ENCODE measurements around the gene ATXN7L1.

Gene ATXN7L1

GRCh38 chr7:105799006-105799405 lies 77.4 kb downstream of the ATXN7L1 start:
- Histone ChIP-seq H3K79me2 (ENCODE audit: low read length) (no peaks in the 10 kb centered on the region), H4K20me1 (ENCODE audit: insufficient read depth, low read length) (no peaks in the 10 kb centered on the region), H3K4me3 (ENCODE audit: low read length) (no peak overlapping the region), H3K9me3 (ENCODE audit: insufficient read depth, low read length) (no peaks in the 10 kb centered on the region), H3K27me3 (ENCODE audit: low read depth, low read length) (peaks cover 49% of the 10 kb centered on the region), H3K9ac (ENCODE audit: low read length) (no peak overlapping the region), H3K36me3 (replicated peaks; ENCODE audit: low read depth, low read length) (no peaks in the 10 kb centered on the region), H3K27ac (ENCODE audit: low read length) (no peak overlapping the region), H3K4me1 (ENCODE audit: low read length) (peaks cover 17% of the 10 kb centered on the region), H2AFZ (ENCODE audit: low read depth, low read length) (no peak overlapping the region), H3K4me2 (ENCODE audit: low read length) (no peak overlapping the region)
- TF ChIP-seq EZH2phosphoT487 (IDR thresholded peaks at IDR 0.05; ENCODE audit: low read depth) (no peak), CTCF (IDR thresholded peaks at IDR 0.05; ENCODE audit: low read depth, low read length) (no peak)

GRCh38 chr7:105797652-105798051 lies 78.7 kb downstream of the ATXN7L1 start:
- Histone ChIP-seq H4K20me1 (ENCODE audit: insufficient read depth, low read length) (no peaks in the 10 kb centered on the region), H3K9ac (ENCODE audit: low read length) (no peak overlapping the region)

GRCh38 chr7:105796365-105796764 lies 80.0 kb downstream of the ATXN7L1 start:
- Histone ChIP-seq H2AFZ (ENCODE audit: low read depth, low read length) (no peak overlapping the region), H3K79me2 (ENCODE audit: low read length) (no peaks in the 10 kb centered on the region), H3K4me1 (ENCODE audit: low read length) (peaks cover 12% of the 10 kb centered on the region), H3K9me3 (ENCODE audit: insufficient read depth, low read length) (no peaks in the 10 kb centered on the region), H4K20me1 (ENCODE audit: insufficient read depth, low read length) (no peaks in the 10 kb centered on the region), H3K27ac (ENCODE audit: low read length) (no peak overlapping the region), H3K4me3 (ENCODE audit: low read length) (no peak overlapping the region), H3K36me3 (replicated peaks; ENCODE audit: low read depth, low read length) (no peaks in the 10 kb centered on the region), H3K9ac (ENCODE audit: low read length) (no peak overlapping the region), H3K4me2 (ENCODE audit: low read length) (no peak overlapping the region), H3K27me3 (ENCODE audit: low read depth, low read length) (peaks cover 40% of the 10 kb centered on the region)
- TF ChIP-seq EZH2phosphoT487 (IDR thresholded peaks at IDR 0.05; ENCODE audit: low read depth) (no peak), CTCF (IDR thresholded peaks at IDR 0.05; ENCODE audit: low read depth, low read length) (no peak)

More at GRCh38 chr7:105797652-105798051, 78.7 kb downstream of the ATXN7L1 start:
- no peak overlapping the region for H3K27ac ChIP-seq (ENCODE audit: low read length)
- H3K4me3 ChIP-seq (ENCODE audit: low read length) = no peak overlapping the region
- H3K36me3 ChIP-seq (replicated peaks; ENCODE audit: low read depth, low read length) = no peaks in the 10 kb centered on the region
- H2AFZ ChIP-seq (ENCODE audit: low read depth, low read length) = no peak overlapping the region
- H3K79me2 ChIP-seq (ENCODE audit: low read length) = no peaks in the 10 kb centered on the region
- H3K4me1 ChIP-seq (ENCODE audit: low read length) = peaks cover 15% of the 10 kb centered on the region
- TF ChIP-seq CTCF (IDR thresholded peaks at IDR 0.05; ENCODE audit: low read depth, low read length) (no peak), EZH2phosphoT487 (IDR thresholded peaks at IDR 0.05; ENCODE audit: low read depth) (no peak)
- H3K27me3 ChIP-seq (ENCODE audit: low read depth, low read length) = peaks cover 48% of the 10 kb centered on the region
- no peaks in the 10 kb centered on the region for H3K9me3 ChIP-seq (ENCODE audit: insufficient read depth, low read length)
- H3K4me2 ChIP-seq (ENCODE audit: low read length) = no peak overlapping the region

GRCh38 chr7:105794741-105795729 lies 81.4 kb downstream of the ATXN7L1 start:
- H3K27ac ChIP-seq (ENCODE audit: low read length) = no peak overlapping the region
- H3K9ac ChIP-seq (ENCODE audit: low read length) = no peak overlapping the region
- TF ChIP-seq EZH2phosphoT487 (IDR thresholded peaks at IDR 0.05; ENCODE audit: low read depth) (no peak), CTCF (IDR thresholded peaks at IDR 0.05; ENCODE audit: low read depth, low read length) (no peak)
- H3K4me3 ChIP-seq (ENCODE audit: low read length) = no peak overlapping the region
- peaks cover under 1% of the 10 kb centered on the region; the same call in 1 of the 2 replicates for H3K4me1 ChIP-seq (ENCODE audit: low read length)
- H3K27me3 ChIP-seq (ENCODE audit: low read depth, low read length) = peaks cover 27% of the 10 kb centered on the region
- no peaks in the 10 kb centered on the region for H3K79me2 ChIP-seq (ENCODE audit: low read length)
- H3K4me2 ChIP-seq (ENCODE audit: low read length) = no peak overlapping the region
- no peaks in the 10 kb centered on the region for H4K20me1 ChIP-seq (ENCODE audit: insufficient read depth, low read length)
- H2AFZ ChIP-seq (ENCODE audit: low read depth, low read length) = no peak overlapping the region
- H3K9me3 ChIP-seq (ENCODE audit: insufficient read depth, low read length) = no peaks in the 10 kb centered on the region
- no peaks in the 10 kb centered on the region for H3K36me3 ChIP-seq (replicated peaks; ENCODE audit: low read depth, low read length)

Measured in OCI-LY3 (cell line).